GM12874 (cell line): Measurements from ENCODE around the gene FRMPD4.

Experiments
- TF ChIP-seq, protein P1 (sequence below): IDR thresholded peaks from 2 replicates; pipeline ENCODE4 v1.5.1; 2011; ENCODE audit warnings: low read depth, mild to moderate bottlenecking, control low read depth, low read length, moderate library complexity; ENCODE audit not compliant: insufficient read depth

The FRMPD4 gene

DNA sequence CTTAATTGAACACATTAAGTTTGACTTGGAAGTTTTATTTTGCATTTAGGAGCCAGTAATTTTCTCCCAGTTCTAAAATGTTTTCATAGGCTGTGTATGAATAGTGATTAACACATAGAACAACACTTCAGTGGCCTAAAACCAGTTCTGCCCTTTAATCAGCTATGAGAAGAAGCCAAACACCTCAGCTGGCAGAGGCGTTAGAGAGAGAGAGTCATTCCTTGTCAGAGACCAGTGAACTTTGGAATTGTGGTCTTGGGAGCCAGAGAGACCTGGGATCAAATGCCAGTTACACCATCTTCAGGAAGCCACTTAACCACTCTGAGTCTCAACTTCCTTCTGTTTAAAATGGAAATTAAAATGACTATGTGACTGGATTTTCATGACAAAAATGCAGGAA is 613.6 kb downstream of the FRMPD4 start:
- TF ChIP-seq, protein P1, sequence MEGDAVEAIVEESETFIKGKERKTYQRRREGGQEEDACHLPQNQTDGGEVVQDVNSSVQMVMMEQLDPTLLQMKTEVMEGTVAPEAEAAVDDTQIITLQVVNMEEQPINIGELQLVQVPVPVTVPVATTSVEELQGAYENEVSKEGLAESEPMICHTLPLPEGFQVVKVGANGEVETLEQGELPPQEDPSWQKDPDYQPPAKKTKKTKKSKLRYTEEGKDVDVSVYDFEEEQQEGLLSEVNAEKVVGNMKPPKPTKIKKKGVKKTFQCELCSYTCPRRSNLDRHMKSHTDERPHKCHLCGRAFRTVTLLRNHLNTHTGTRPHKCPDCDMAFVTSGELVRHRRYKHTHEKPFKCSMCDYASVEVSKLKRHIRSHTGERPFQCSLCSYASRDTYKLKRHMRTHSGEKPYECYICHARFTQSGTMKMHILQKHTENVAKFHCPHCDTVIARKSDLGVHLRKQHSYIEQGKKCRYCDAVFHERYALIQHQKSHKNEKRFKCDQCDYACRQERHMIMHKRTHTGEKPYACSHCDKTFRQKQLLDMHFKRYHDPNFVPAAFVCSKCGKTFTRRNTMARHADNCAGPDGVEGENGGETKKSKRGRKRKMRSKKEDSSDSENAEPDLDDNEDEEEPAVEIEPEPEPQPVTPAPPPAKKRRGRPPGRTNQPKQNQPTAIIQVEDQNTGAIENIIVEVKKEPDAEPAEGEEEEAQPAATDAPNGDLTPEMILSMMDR: no peak

DNA sequence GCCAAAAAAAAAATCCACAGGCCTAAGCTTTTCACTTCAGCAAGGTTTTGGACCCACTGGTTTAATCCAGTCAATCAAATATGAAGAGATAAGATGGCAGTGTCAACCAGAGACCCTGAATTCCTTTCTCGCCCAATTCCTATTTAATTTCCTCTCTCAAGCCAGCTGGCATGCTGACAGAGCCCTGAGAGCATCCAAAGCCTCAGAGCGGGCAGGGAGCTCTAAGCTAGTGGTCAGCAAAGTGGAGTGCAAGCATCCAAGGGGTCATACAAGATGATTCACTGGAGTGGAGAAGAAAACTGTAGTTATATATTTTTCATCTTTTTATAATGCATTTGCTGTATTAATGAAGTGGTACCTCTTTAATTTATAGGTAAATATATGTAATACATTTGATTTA is 615.1 kb downstream of the FRMPD4 start:
- TF ChIP-seq, protein P1: no peak

DNA sequence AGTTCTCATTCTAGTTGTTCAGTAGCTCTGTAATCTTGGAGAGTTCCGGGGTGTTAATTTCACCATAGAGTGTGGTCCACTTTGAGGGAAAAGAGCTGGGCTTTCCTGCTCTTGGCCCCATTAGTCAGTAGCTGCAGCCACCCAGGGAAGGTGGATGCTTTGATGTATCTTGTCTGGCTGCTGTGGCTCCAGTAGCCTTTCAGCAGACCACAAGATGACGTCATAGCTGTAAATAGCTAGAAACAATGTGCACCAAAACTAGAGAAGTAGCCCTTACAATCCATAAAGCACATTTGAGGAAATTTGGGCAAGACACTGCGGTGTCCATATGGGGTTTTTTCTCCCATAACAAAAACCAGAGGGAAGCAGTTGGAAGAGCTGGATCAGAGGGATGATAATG is 620.0 kb downstream of the FRMPD4 start:
- TF ChIP-seq, protein P1: no peak

DNA sequence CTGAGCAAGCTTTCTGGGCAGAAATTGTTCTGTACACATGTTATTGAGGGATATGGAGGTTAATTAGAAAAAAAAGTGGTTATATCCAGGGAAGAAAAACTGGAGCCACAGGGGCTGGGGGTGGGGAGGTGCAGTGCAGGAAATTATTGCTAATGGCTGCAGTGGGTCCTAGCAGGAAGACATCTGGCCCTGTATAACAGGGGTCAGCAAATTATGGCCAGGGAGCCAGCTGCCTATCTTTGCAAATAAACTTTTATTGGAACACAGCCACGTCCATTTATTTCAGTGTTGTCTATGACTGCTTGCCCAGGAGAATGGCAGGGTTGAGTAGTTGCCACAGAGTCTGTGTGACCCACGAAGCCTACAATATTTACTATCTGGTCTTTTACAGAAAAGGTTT is 629.6 kb downstream of the FRMPD4 start:
- TF ChIP-seq, protein P1: no peak

DNA sequence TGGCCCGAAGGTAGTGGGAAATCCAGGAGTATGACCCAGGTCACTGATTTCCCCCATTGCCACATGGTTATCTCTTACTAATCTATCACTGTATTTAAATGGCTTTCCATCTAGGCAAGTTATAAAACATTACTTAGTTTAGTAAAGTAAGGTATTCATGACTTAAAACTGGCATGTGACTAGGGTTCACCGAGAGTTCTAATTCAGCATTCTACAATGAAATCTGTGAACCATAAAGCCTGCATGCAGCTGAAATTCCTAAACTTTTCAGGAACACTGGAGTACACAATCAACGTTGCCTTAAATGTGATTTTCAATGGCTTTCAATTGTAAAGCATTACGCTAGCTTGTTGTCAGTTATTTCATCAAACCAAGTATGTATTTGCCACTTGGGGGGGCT is 630.2 kb downstream of the FRMPD4 start:
- TF ChIP-seq, protein P1: no peak

DNA sequence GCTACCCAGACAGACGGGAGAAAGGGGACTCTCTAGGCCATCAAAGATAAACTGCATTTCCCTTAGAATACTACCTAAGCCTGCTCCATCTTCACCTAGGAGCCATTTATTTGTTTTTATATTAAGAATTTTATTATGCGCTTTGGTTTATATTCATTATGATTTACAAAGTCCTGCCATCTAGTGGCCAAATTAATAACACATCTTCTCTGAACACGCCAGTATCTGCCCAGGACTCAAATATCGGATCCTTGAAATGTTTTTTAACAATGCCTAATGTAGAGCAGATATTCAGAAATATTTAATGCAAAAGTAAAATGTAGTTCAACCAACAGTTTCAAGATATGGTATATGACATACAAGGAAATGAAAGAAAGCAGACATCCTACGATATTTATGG is 632.2 kb downstream of the FRMPD4 start:
- TF ChIP-seq, protein P1: no peak

DNA sequence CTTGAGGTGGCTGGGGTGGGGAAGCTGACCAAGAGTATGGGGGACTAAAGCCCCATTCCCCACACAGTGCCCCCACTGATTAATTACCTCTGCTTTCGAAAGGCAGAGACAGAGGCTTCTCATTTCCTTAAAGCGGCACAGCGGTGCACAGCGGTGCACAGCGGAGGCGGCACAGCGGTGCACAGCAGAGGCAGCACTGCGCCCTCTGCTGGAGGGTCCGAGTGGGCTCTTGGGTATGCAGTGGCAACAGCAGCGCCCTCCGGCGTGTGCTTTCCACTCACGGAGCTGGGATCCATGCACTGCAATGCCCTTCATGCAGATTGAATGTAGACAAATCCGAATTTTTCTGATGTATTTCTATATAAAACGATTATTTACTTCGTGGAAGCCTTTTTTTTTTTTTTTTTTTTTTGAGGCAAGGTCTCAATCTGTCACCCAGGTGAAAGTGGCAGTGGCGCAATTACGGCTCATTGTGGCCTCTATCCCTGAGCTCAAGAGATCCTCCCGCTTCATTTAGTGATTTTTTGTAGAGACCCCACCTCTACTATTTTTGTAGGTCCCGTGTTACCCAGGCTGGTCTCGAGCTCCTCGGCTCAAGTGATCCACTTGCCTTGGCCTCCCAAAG is 633.3 kb downstream of the FRMPD4 start:
- TF ChIP-seq, protein P1: peak; percentile 97
